ENCODE data around the gene C1orf94.
"Not testable (repeated sequence)": the region's sequence is repeated elsewhere in the genome, so short reads cannot be mapped to it uniquely, and the experiment has no call there.

Gene C1orf94

GRCh38 chr1:34164771-34165391 is 11.8 kb upstream of the C1orf94 start, which contains the start of gene CSMD2:
Gene CSMD2 (minus strand): TSS chr1:34165230. CDS start chr1:34165097, 133 bp downstream.
- no peak for DNase-seq

- no peak for DNase-seq
These were observed 11.2 kb upstream of the C1orf94 start for GRCh38 chr1:34165422-34165921.

- no peak for DNase-seq
These were observed 10.5 kb upstream of the C1orf94 start for GRCh38 chr1:34166191-34166624.

- DNase-seq, result no peak
These were observed 9.9 kb upstream of the C1orf94 start for GRCh38 chr1:34166625-34167361.

DNA sequence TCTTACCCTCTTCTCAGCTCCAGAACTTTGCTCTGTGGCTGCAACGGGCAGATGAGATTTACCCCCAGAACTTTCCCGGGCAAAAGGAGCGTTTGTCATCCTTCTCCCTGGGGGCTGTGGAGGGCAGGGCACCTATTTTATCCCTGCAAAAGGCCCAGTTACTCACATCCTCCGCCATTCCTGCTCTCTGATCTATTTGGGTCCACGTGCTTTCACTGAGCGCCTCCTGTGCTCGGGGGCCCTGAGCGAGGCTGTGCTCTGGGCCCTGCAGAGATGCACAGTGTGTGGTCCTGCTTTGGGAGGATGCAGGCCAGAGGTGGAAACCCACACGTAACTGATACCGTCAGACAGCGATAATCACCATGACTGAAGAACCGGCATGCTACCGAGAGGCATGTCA is 9.3 kb upstream of the C1orf94 start:
- no peak for DNase-seq

DNA sequence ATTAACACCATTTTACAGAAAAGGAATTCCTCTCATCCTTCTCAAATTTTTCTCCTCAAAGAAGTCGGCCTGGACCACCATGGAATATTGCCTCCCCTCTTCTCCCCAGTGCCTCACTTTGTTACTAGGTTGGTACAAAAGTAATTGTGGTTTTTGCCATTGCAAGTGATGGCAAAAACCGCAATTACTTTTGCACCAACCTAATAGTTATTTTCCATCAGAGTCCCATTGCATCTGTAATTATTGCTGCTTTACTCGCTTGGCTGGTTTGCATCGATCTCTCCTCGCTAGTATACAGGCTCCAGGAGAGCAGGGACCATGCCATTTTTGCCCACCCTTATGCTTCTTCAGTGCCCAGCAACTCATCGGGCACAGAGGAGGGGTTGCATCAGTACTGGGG is 963 bp upstream of the C1orf94 start:
- no peak for DNase-seq

DNA sequence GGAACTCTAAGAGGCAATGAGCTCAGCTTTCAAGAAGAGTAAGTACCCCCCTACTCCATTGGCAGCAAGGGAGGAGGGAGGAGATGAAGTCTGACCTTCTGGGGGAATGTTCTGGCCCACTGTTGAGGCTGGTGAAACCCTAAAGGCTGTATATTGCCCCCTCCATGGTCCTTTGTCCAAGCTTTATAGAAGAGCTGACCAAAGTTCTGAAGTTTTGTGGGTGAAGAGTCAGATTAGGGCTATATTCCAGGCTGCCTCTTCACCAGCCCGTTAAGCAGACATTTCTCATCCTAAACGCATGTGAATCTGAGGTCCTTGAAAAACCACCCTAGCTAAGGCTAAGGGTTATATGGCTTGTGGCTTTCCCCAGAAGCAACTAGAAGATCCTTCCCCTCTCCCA is 1.4 kb downstream of the C1orf94 start:
- no peak for DNase-seq

DNA sequence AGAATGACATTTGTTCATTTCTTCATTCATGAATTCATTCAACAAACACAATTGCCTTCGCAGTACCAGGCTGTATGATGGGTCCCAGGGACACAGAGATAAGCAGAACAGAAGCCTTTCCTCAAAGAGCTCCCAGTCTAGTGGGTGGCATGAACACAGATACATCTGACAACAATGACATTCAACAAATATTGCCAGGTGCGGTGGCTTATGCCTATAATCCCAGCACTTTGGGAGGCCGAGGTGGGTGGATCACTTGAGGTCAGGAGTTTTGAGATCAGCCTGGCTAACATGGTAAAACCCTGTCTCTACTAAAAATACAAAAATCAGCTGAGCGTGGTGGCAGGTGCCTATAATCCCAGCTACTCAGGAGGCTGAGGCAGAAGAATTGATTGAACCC is 6.7 kb downstream of the C1orf94 start:
- not testable (repeated sequence) for DNase-seq

DNA sequence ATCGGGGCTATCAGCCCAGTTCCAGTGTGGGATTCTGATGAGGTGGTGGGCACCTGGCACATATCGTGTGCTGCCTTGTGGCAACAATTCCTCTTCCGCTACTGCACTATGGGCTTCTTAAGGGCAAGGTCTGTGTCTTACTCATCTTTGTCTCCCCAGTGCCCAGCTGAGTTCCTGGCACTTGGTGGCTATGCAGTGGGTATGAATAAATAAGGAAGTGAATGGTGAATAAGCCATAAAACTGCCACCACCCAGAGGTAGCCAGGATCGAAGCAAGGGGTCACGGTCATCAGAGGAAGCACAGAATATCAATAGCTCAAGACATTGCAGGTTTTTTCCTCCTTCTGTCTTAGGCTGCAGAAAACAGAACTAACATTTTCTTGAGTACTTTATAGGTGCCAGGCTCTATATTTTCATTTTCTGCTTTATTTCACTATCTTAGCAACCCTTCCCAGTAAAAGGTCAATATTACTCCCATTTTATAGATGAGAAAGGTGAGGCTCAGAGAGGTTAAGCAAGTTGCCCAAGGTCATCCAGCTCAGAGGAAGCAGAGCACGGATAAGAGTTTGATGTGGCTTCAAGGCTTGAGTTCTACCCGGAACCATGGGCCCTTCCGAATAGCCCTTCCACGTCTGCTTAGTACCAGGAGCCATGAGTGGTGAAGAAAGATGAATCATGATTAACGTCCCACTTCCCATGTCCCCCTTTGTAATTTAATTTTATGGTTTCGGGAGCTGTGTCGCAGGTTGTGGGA is 10.2 kb downstream of the C1orf94 start:
- DNase-seq, result no peak

GRCh38 chr1:34188418-34188817 is 11.7 kb downstream of the C1orf94 start:
- no peak for DNase-seq

GRCh38 chr1:34188985-34189384 is 12.3 kb downstream of the C1orf94 start:
- DNase-seq, result no peak

GRCh38 chr1:34190692-34191091 is 14.0 kb downstream of the C1orf94 start:
- DNase-seq, result no peak

GRCh38 chr1:34192621-34193020 is 15.9 kb downstream of the C1orf94 start:
- no peak for DNase-seq

- DNase-seq, result no peak
These were observed 23.2 kb downstream of the C1orf94 start for GRCh38 chr1:34199927-34200326.

GRCh38 chr1:34212673-34213072 is 36.0 kb downstream of the C1orf94 start:
- no peak for DNase-seq

DNA sequence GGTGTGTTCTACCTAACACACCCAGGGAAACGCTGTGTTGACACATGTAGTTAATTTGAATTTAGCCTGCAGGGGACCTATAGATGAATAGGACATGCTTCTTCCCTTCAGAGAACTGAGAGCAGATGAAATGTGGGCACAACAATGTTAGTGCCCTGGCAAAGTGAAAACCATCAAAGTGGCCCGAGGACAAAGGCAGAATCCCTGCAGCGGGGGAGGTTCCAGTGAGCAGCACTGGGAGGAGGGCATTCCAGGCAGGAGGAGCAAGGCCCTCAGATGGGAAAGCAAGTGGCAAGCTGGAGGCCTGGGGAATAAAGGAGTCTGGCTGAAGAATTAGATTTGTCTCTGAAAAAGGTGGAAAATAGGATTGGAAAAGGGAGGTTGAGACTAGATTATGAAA is 37.2 kb downstream of the C1orf94 start:
- DNase-seq, result no peak

DNA sequence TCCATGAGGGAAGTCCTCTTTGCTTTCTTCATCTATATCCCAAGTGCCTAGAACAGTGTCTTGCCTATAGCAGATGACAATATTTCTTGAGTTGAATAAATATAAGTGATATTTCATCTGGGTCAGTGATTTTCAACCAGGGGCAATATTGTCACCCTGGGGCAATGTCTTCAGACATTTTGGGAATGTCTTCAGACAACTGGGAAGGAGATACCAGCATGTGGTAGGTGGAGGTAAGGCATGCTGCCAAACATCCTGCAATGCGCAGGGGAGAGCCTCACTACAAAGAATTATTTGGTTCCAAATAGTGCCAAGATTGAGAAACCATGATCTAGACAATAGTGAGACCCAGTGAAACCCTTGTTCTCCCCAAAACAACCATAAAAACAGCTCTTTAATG is 54.7 kb downstream of the C1orf94 start:
- DNase-seq, result no peak

DNA sequence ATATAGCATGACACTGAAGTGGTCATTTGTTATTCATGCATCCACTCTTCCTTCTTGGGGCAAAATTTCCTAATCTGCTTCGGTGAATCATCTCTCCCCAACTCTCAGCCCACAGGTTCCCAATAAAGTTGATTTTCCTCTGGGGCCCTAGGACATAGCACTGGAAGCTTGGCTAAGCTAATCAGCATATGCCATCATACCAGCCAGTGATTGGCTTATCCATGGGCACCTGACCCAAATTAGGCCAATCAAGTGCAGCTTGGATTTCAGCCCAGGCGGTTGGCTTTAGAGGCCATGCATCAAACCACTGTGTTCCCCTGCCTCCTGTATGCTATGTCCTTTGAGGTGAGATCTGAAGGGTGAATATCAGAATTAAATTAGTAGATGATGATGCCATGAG is 58.9 kb downstream of the C1orf94 start:
- DNase-seq, result no peak

DNA sequence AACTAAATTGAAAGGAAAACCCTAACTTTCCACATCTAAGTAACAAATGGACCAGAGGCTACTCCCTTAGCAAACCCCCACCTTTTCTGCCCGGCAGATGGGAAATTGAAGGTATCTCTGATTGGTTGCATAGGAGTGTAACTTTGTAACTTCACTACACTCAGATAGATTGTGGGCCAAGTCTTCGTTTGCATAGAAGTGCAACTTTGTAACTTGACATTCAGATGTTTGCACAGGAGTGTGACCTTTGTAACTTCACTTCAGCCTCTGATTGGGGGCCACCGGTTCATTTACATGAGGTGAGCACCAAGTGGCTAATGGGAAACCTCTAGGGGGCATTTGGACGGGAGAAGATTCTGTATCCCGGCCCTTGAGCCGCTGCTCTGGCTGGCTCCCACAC is 59.4 kb downstream of the C1orf94 start:
- DNase-seq, result no peak

GRCh38 chr1:34237151-34237815 is 60.6 kb downstream of the C1orf94 start:
- no peak for DNase-seq

DNA sequence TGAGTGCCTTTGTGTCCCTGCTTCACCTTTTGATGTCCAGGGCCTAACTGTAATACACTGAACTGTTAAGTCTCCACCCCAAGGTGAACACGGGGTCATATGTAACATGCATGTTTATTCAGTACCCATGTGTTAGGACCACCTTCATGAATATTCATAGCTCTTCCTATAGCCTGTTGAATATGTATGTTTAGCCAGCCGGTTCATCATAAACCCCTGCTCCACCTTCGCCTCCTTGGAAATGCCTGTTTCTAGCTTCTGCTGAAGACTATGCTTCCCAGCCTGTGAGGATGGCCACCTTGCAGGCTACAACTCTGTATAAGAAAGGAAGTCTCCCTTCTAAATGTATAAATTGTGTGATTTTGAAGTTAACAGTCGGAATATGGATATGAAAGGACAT is 69.3 kb downstream of the C1orf94 start:
- DNase-seq, result no peak

DNA sequence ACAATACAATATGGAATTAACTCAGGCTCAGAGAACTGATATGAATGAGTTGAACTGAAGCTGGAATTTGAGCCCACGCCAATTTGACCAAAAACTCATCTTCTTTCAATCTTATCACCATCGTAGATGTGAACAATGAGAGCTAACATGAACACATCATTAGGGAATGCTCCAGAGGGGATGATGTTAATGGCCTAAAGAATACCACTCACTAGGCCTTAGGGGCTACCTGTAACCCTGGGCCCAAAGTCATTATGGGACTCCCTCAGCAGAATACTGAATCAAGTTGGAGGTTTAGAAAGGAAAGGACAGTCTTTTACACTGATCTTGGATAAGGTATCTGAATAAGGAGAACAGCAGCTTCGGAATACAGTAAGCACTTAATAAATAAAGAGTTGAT is 73.6 kb downstream of the C1orf94 start:
- no peak for DNase-seq
